Measurements from ENCODE around the gene MAPK10. TPM values are rescaled to one million over a fixed set of nuclear protein-coding genes. Genes with fewer than 3 reads are reported as not detected.

The MAPK10 gene
- total and polyA plus RNA-seq, 2 donors (not counting 3 experiments of a cell fraction or from before 2014, with no cell fraction given): 0.17 TPM; not detected in 1

DNA sequence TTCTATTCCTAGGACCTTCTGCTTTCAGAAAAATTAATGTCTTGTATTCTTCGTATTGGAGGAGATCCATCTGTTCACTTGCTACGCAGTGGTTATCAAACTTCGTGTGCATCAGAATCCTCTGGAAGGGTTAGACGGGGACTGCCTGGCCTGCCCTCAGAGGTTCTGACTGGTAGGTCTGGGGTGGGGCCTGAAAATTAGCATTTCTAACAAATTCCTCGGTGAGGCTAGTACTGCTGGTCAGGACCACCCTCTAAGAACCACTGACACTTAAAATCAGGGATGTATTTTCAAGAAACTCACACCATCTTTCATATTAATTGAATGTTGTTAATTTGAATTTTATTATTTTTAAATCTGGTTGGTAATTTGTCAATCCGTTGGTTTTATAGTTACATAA lies 63.0 kb downstream of the MAPK10 start:
- intact Hi-C loops (cut with micrococcal nuclease) (no loop called here), dilution Hi-C loops (cut with MboI; ENCODE audit: extremely low pct_ligation_motif_present, low sequenced_read_pairs) (no loop called here)
- no peak overlapping the region for H3K9ac ChIP-seq (replicated peaks; ENCODE audit: extremely low read depth, insufficient read depth, low read length)
- peaks cover 8% of the 10 kb centered on the region for H3K4me1 ChIP-seq (ENCODE audit: control insufficient read depth, extremely low read depth, insufficient read depth, low read length)
- no peak for TF ChIP-seq MYC (IDR thresholded peaks at IDR 0.05; ENCODE audit: low read depth, low read length)
- TF ChIP-seq, protein P1, sequence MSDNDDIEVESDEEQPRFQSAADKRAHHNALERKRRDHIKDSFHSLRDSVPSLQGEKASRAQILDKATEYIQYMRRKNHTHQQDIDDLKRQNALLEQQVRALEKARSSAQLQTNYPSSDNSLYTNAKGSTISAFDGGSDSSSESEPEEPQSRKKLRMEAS (IDR thresholded peaks at IDR 0.05; ENCODE audit: insufficient read depth, insufficient read length): no peak
- TF ChIP-seq EZH2 (IDR thresholded peaks at IDR 0.05; ENCODE audit: borderline replicate concordance, low read depth, low read length, severe bottlenecking): no peak
- H4K20me1 ChIP-seq (replicated peaks; ENCODE audit: control insufficient read depth, extremely low read depth, insufficient read depth, low read length): no peaks in the 10 kb centered on the region
- POLR2A ChIA-PET: no interaction called here
- DNase-seq (ENCODE audit: low read depth, low spot score) (no peak), FAIRE-seq (no peak)
- no peaks in the 10 kb centered on the region for H3K79me2 ChIP-seq (ENCODE audit: control insufficient read depth, insufficient read depth, low read length)
- no TSS peak for BruUV-seq (replicated peaks)
- H3K9me1 ChIP-seq (replicated peaks; ENCODE audit: control insufficient read depth, extremely low read depth, insufficient read depth, low read length): no peaks in the 10 kb centered on the region
- no peak overlapping the region for H2AFZ ChIP-seq (ENCODE audit: low read depth, low read length)
- CTCF ChIA-PET: no interaction called here
- H3K27me3 ChIP-seq (ENCODE audit: control insufficient read depth in 2 of 2, insufficient read depth in 2 of 2, low read length in 2 of 2): no peaks in the 10 kb centered on the region
- no peak overlapping the region for H3K4me2 ChIP-seq (ENCODE audit: insufficient read depth, low read length)
- H3K36me3 ChIP-seq (ENCODE audit: control insufficient read depth in 2 of 2, extremely low read depth in 1 of 2, insufficient read depth in 2 of 2, low read length in 2 of 2): no peaks in the 10 kb centered on the region
- no peaks in the 10 kb centered on the region for H3K9me3 ChIP-seq (replicated peaks; ENCODE audit: control insufficient read depth, insufficient read depth, low read length)
- H3K27ac ChIP-seq (ENCODE audit: insufficient read depth, low read depth, low read length): no peak overlapping the region
- no peak overlapping the region for H3K4me3 ChIP-seq (replicated peaks in 1 of 3; ENCODE audit: insufficient read depth in 1 of 3, low read depth in 1 of 3, low read length in 3 of 3)

GRCh38 chr4:86294883-86295282 lies 65.0 kb downstream of the MAPK10 start:
- H3K79me2 ChIP-seq (ENCODE audit: control insufficient read depth, insufficient read depth, low read length): no peaks in the 10 kb centered on the region
- DNase-seq (ENCODE audit: low read depth, low spot score) (no peak), FAIRE-seq (no peak)
- no peak overlapping the region for H3K4me2 ChIP-seq (ENCODE audit: insufficient read depth, low read length)
- no peaks in the 10 kb centered on the region for H4K20me1 ChIP-seq (replicated peaks; ENCODE audit: control insufficient read depth, extremely low read depth, insufficient read depth, low read length)
- H3K9ac ChIP-seq (replicated peaks; ENCODE audit: extremely low read depth, insufficient read depth, low read length): no peak overlapping the region
- TF ChIP-seq POLR2A (IDR thresholded peaks at IDR 0.05; ENCODE audit: low read depth, low read length): no peak
- TF ChIP-seq, protein P1 (IDR thresholded peaks at IDR 0.05; ENCODE audit: insufficient read depth, insufficient read length): no peak
- no peak for TF ChIP-seq MYC (IDR thresholded peaks at IDR 0.05; ENCODE audit: low read depth, low read length)
- no peak for TF ChIP-seq EZH2 (IDR thresholded peaks at IDR 0.05; ENCODE audit: borderline replicate concordance, low read depth, low read length, severe bottlenecking)
- TF ChIP-seq JUN (IDR thresholded peaks at IDR 0.05; ENCODE audit: borderline replicate concordance, insufficient read depth, insufficient read length, low read depth): no peak
- no peak for TF ChIP-seq POLR2AphosphoS5 (IDR thresholded peaks at IDR 0.05; ENCODE audit: insufficient read depth, low read depth, low read length)
- no peak for TF ChIP-seq FOS (IDR thresholded peaks at IDR 0.05; ENCODE audit: borderline replicate concordance, insufficient read depth, low read length)
- no peak for TF ChIP-seq GATA2 (IDR thresholded peaks at IDR 0.05; ENCODE audit: insufficient read depth, insufficient read length, low read depth, low read length)
- TF ChIP-seq, protein P2, sequence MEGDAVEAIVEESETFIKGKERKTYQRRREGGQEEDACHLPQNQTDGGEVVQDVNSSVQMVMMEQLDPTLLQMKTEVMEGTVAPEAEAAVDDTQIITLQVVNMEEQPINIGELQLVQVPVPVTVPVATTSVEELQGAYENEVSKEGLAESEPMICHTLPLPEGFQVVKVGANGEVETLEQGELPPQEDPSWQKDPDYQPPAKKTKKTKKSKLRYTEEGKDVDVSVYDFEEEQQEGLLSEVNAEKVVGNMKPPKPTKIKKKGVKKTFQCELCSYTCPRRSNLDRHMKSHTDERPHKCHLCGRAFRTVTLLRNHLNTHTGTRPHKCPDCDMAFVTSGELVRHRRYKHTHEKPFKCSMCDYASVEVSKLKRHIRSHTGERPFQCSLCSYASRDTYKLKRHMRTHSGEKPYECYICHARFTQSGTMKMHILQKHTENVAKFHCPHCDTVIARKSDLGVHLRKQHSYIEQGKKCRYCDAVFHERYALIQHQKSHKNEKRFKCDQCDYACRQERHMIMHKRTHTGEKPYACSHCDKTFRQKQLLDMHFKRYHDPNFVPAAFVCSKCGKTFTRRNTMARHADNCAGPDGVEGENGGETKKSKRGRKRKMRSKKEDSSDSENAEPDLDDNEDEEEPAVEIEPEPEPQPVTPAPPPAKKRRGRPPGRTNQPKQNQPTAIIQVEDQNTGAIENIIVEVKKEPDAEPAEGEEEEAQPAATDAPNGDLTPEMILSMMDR (IDR thresholded peaks at IDR 0.05; ENCODE audit: extremely low read depth in 1 of 2, insufficient read depth in 1 of 2, low read depth in 1 of 2, low read length in 2 of 2): no peak
- BruUV-seq (replicated peaks): no TSS peak
- POLR2A ChIA-PET: no interaction called here
- no peaks in the 10 kb centered on the region for H3K9me3 ChIP-seq (replicated peaks; ENCODE audit: control insufficient read depth, insufficient read depth, low read length)
- peaks cover 11% of the 10 kb centered on the region for H3K4me1 ChIP-seq (ENCODE audit: control insufficient read depth, extremely low read depth, insufficient read depth, low read length)
- CTCF ChIA-PET: no interaction called here
- no peak overlapping the region for H3K4me3 ChIP-seq (replicated peaks in 1 of 3; ENCODE audit: insufficient read depth in 1 of 3, low read depth in 1 of 3, low read length in 3 of 3)
- no peaks in the 10 kb centered on the region for H3K36me3 ChIP-seq (ENCODE audit: control insufficient read depth in 2 of 2, extremely low read depth in 1 of 2, insufficient read depth in 2 of 2, low read length in 2 of 2)
- no peaks in the 10 kb centered on the region for H3K27me3 ChIP-seq (ENCODE audit: control insufficient read depth in 2 of 2, insufficient read depth in 2 of 2, low read length in 2 of 2)
- no peak overlapping the region for H3K27ac ChIP-seq (ENCODE audit: insufficient read depth, low read depth, low read length)
- H2AFZ ChIP-seq (ENCODE audit: low read depth, low read length): no peak overlapping the region
- dilution Hi-C loops (cut with MboI; ENCODE audit: extremely low pct_ligation_motif_present, low sequenced_read_pairs): no loop called here
- H3K9me1 ChIP-seq (replicated peaks; ENCODE audit: control insufficient read depth, extremely low read depth, insufficient read depth, low read length): no peaks in the 10 kb centered on the region
- intact Hi-C loops (cut with micrococcal nuclease): no loop called here

Data from endothelial cell of umbilical vein (primary cell).